GM12878 (cell line): ENCODE results near the gene ZDHHC14. TPM values are rescaled to one million over a fixed set of nuclear protein-coding genes. Genes with fewer than 3 reads are reported as not detected.

Source experiments
- ATAC-seq: fragments of 200-7000 bp; cut with Tn5 transposase; 3 replicates; pipeline ENCODE4 v1.9.1; 2020; ENCODE audit warnings: mild to moderate bottlenecking, moderate library complexity
- BruUV-seq: library from RNA; stranded (reverse); fragments of 400-500 nt; replicated peaks from 2 replicates; lab custom pipeline; 2021; lab: Mats Ljungman, UMichigan
- CTCF ChIA-PET: fragments of 300-600 bp; sonication (Branson Sonifier 250); formaldehyde crosslinking; extraction: SDS; loops from one replicate; lab custom pipeline; 2021; ENCODE audit warnings: inconsistent platforms; lab: Yijun Ruan, JAX
- POLR2A ChIA-PET: fragments of 350-600 bp; formaldehyde crosslinking; extraction: SDS; loops from one replicate; lab custom pipeline; 2021; ENCODE audit warnings: inconsistent platforms; lab: Charles Lee
- RAD21 ChIA-PET: fragments of 300-600 bp; sonication (Branson Sonifier 250); formaldehyde crosslinking; loops from one replicate; lab custom pipeline; 2023; ENCODE audit warnings: antibody characterized with exemption; ENCODE audit not compliant: unreplicated experiment; lab: Charles Lee
- SMC1A ChIA-PET: fragments of 300-600 bp; sonication (Branson Sonifier 250); formaldehyde crosslinking; loops from one replicate; lab custom pipeline; 2023; ENCODE audit not compliant: unreplicated experiment, uncharacterized antibody; lab: Charles Lee
- DNase-seq: peaks from one replicate; pipeline ENCODE4 v3.0.0-alpha.2; 2011; ENCODE audit warnings: low read depth, low spot score
- FAIRE-seq: peaks from 3 replicates; lab custom pipeline; 2011; peaks lifted over from hg19 to GRCh38; lab: Jason Lieb, UNC
- H2AFZ ChIP-seq: 2 replicates; pipeline ENCODE4 v1.6.0; 2011; ENCODE audit warnings: low read depth, low read length, control low read depth; ENCODE audit not compliant: control insufficient read depth
- H3K27ac ChIP-seq: 2 replicates; pipeline ENCODE4 v1.5.1; 2011; ENCODE audit warnings: control low read depth; ENCODE audit not compliant: control insufficient read depth, insufficient read depth
- H3K27me3 ChIP-seq, 2 experiments: replicated peaks in 1 of 2; 2 replicates each; pipeline versions ENCODE4 v1.6.0 to v1.6.1; 2011; ENCODE audit warnings: low read length in 1 of 2; ENCODE audit not compliant: control insufficient read depth in 2 of 2, insufficient read depth in 2 of 2
- H3K36me3 ChIP-seq, 2 experiments: 2 replicates each; pipeline ENCODE4 v1.5.1; 2011; ENCODE audit warnings: low read length in 1 of 2; ENCODE audit not compliant: control insufficient read depth in 2 of 2, insufficient read depth in 2 of 2
- H3K4me1 ChIP-seq: 2 replicates; pipeline ENCODE4 v1.6.1; 2011; ENCODE audit warnings: mild to moderate bottlenecking, low read length, moderate library complexity, mixed read lengths; ENCODE audit not compliant: control insufficient read depth, insufficient read depth
- H3K4me2 ChIP-seq: 2 replicates; pipeline ENCODE4 v1.6.0; 2011; ENCODE audit warnings: control low read depth; ENCODE audit not compliant: control insufficient read depth, insufficient read depth
- H3K4me3 ChIP-seq: fragments of 200-600 bp; sonication (generic); 2 replicates; pipeline ENCODE4 v1.5.1; 2016
- H3K79me2 ChIP-seq: 2 replicates; pipeline ENCODE4 v1.6.0; 2011; ENCODE audit warnings: low read length; ENCODE audit not compliant: control insufficient read depth, insufficient read depth
- H3K9ac ChIP-seq: 2 replicates; pipeline ENCODE4 v1.8.0; 2011; ENCODE audit warnings: low read length, control low read depth, mixed read lengths; ENCODE audit not compliant: control insufficient read depth, insufficient read depth
- H3K9me3 ChIP-seq: replicated peaks from 3 replicates; pipeline ENCODE4 v1.5.1; 2011; ENCODE audit warnings: mild to moderate bottlenecking, low read length; ENCODE audit not compliant: control insufficient read depth, insufficient read depth
- H4K20me1 ChIP-seq: 2 replicates; pipeline ENCODE4 v1.6.0; 2011; ENCODE audit not compliant: control insufficient read depth, insufficient read depth
- ATF2 ChIP-seq: IDR thresholded peaks from 2 replicates; pipeline ENCODE4 v1.6.1; 2012; ENCODE audit warnings: low read length, inconsistent platforms
- CREB1 ChIP-seq: IDR thresholded peaks from 2 replicates; pipeline ENCODE4 v1.6.1; 2012; ENCODE audit warnings: low read depth, mild to moderate bottlenecking, inconsistent platforms
- EGR1 ChIP-seq, 2 experiments: IDR thresholded peaks; 1 replicate in 1 of 2; 2 replicates in 1 of 2; pipeline ENCODE4 v1.6.1; 2011 to 2012; ENCODE audit warnings: low read depth in 2 of 2, low read length in 2 of 2, borderline replicate concordance in 1 of 2, mild to moderate bottlenecking in 1 of 2, moderate library complexity in 1 of 2
- ESRRA ChIP-seq: IDR thresholded peaks from 2 replicates; pipeline ENCODE4 v1.6.1; 2012; ENCODE audit warnings: mild to moderate bottlenecking, low read length, improper control_type of control experiment
- GABPA ChIP-seq: IDR thresholded peaks from 2 replicates; pipeline ENCODE4 v1.6.1; 2014; ENCODE audit warnings: antibody characterized with exemption, low read depth, mild to moderate bottlenecking, inconsistent platforms
- JUNB ChIP-seq: IDR thresholded peaks from 2 replicates; pipeline ENCODE4 v1.6.1; 2016; ENCODE audit warnings: antibody characterized with exemption, mild to moderate bottlenecking
- KAT2A ChIP-seq: conservative IDR thresholded peaks from 2 replicates; pipeline ENCODE4 v1.6.1; 2011; ENCODE audit warnings: low read depth, low read length; ENCODE audit not compliant: control insufficient read depth
- RFX5 ChIP-seq: IDR thresholded peaks from 2 replicates; pipeline ENCODE4 v1.6.1; 2011; ENCODE audit warnings: low read depth, low read length, improper control_type of control experiment
- STAT3 ChIP-seq: IDR thresholded peaks from 2 replicates; pipeline ENCODE4 v1.6.1; 2011; ENCODE audit warnings: low read depth, low read length, improper control_type of control experiment
- SUPT20H ChIP-seq: IDR thresholded peaks from 2 replicates; pipeline ENCODE4 v1.6.1; 2011; ENCODE audit warnings: low read depth, mild to moderate bottlenecking, low read length, moderate library complexity, borderline replicate concordance; ENCODE audit not compliant: control insufficient read depth
- ZNF274 ChIP-seq: IDR thresholded peaks from one replicate; pipeline ENCODE4 v1.8.0; 2011; ENCODE audit not compliant: insufficient read length, insufficient read depth
- ZNF622 ChIP-seq: fragments of 450-650 bp; IDR thresholded peaks from 2 replicates; pipeline ENCODE4 v1.6.1; 2017; ENCODE audit warnings: mild to moderate bottlenecking, inconsistent platforms
- WGBS: methylation state at CpG from one replicate; pipeline ENCODE4 v1.1.6; 2016; ENCODE audit warnings: low lambda C conversion rate; ENCODE audit not compliant: insufficient replicate concordance, insufficient coverage; ENCODE audit errors: missing lambda C conversion rate; 5-methylcytosine and 5-hydroxymethylcytosine counted together
- in situ Hi-C: fragments of 300-500 bp; cut with MboI; formaldehyde crosslinking; loops from 9 replicates; pipeline ENCODE4 v1.14.3; 2018; ENCODE audit warnings: mixed read lengths
- intact Hi-C: fragments of 100-400 bp; cut with micrococcal nuclease; formaldehyde crosslinking; loops from one replicate; pipeline ENCODE4 v1.14.2; 2022; ENCODE audit not compliant: unreplicated experiment
- polyA plus RNA-seq, 11 experiments: library from polyadenylated mRNA; depleted of rRNA in 4 of 11; unstranded in 6 of 11; stranded (reverse) in 5 of 11; fragments of >200 nt; fragmentation: Nextera tagmentation in 4 of 11; fragmentation: Illumina TruSeq in 1 of 11; extraction: Ambion mirVana in 4 of 11; extraction: Trizol in 1 of 11; gene quantifications; 1 replicate in 1 of 11; 2 replicates in 10 of 11; pipeline versions ENCODE4 v1.2.1 to v1.2.3, GENCODE V29; 2011 to 2016; ENCODE audit warnings: inconsistent platforms in 2 of 11, missing spikeins in 2 of 11, low read depth in 1 of 11
- total RNA-seq, 4 experiments: library from RNA; depleted of rRNA in 3 of 4; stranded (reverse); fragments of >200 nt in 3 of 4; fragmentation: Illumina TruSeq in 1 of 4; extraction: Trizol in 1 of 4; gene quantifications; 2 replicates each; pipeline versions ENCODE4 v1.2.1 to v1.2.3, GENCODE V29; 2013 to 2021
- TF ChIP-seq, protein P1 (sequence below): fragments of 450-650 bp; formaldehyde crosslinking; IDR thresholded peaks from 2 replicates; pipeline ENCODE4 v1.5.0; 2022; ENCODE audit warnings: mild to moderate bottlenecking, missing genetic modification characterization
- TF ChIP-seq, protein P2 (sequence below): IDR thresholded peaks from 2 replicates; pipeline ENCODE4 v1.6.1; 2011; ENCODE audit warnings: borderline replicate concordance, low read depth, mild to moderate bottlenecking, moderate library complexity, mixed read lengths, low read length; ENCODE audit not compliant: insufficient read depth; ENCODE audit errors: extremely low read length

Gene ZDHHC14
- total and polyA plus RNA-seq, 10 of the 15 experiments (the other 5 are each of a cell fraction or from before 2014, with no cell fraction given) = 0.15 to 16.0 (median 0.76) TPM; not detected in 1

DNA sequence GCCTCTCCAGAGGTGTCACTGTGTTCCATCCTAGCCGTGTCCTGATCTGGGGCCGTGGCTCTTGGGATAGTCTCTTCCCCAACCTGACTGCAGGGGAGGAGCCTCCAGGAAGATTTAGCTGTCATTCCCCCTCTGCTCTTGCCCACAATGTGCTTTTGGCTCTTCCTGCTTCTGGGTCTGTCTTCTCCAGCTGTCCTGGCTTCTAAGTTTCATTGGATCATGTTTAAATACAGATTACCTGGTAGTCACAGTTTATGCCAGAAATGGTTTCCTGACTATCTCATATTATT lies 139.1 kb downstream of the ZDHHC14 start:
- Histone ChIP-seq H2AFZ (no peak overlapping the region), H3K4me1 (no peaks in the 10 kb centered on the region), H3K9me3 (peaks cover 4% of the 10 kb centered on the region; the same call in 2 of the 3 replicates), H3K4me2 (no peak overlapping the region), H3K27me3 (0 out of 4 replicates have a peak, but pooled peaks cover 0 to 2% of the 10 kb centered on the region in 2 experiments), H3K79me2 (no peaks in the 10 kb centered on the region), H4K20me1 (no peaks in the 10 kb centered on the region), H3K27ac (no peak overlapping the region), H3K4me3 (no peak overlapping the region), H3K36me3 (no peaks in the 10 kb centered on the region; a peak in 1 of 4 replicates), H3K9ac (no peak overlapping the region)
- in situ Hi-C loops = no loop called here
- BruUV-seq = no TSS peak
- ATAC-seq (no peak), DNase-seq (no peak), FAIRE-seq (no peak)
- POLR2A ChIA-PET = interaction anchor here (1.9 kb wide), 1 partner anchor 14 kb away, joined by 6 read pairs; no protein-coding TSS in a partner anchor
- CTCF ChIA-PET = interaction anchor here (0.6 kb wide), 1 partner anchor 134 kb away, joined by 4 read pairs; no protein-coding TSS in a partner anchor
- TF ChIP-seq CREB1 (no peak), SUPT20H (no peak), ZNF622 (no peak), KAT2A (no peak), ZNF274 (no peak), STAT3 (no peak), EGR1 (IDR thresholded peaks at IDR 0.05; ENCODE audit: borderline replicate concordance in 1 of 2, low read depth in 2 of 2, low read length in 2 of 2) (no peak), ESRRA (no peak), RFX5 (no peak), ATF2 (no peak), JUNB (no peak), GABPA (no peak)
- TF ChIP-seq, protein P1, sequence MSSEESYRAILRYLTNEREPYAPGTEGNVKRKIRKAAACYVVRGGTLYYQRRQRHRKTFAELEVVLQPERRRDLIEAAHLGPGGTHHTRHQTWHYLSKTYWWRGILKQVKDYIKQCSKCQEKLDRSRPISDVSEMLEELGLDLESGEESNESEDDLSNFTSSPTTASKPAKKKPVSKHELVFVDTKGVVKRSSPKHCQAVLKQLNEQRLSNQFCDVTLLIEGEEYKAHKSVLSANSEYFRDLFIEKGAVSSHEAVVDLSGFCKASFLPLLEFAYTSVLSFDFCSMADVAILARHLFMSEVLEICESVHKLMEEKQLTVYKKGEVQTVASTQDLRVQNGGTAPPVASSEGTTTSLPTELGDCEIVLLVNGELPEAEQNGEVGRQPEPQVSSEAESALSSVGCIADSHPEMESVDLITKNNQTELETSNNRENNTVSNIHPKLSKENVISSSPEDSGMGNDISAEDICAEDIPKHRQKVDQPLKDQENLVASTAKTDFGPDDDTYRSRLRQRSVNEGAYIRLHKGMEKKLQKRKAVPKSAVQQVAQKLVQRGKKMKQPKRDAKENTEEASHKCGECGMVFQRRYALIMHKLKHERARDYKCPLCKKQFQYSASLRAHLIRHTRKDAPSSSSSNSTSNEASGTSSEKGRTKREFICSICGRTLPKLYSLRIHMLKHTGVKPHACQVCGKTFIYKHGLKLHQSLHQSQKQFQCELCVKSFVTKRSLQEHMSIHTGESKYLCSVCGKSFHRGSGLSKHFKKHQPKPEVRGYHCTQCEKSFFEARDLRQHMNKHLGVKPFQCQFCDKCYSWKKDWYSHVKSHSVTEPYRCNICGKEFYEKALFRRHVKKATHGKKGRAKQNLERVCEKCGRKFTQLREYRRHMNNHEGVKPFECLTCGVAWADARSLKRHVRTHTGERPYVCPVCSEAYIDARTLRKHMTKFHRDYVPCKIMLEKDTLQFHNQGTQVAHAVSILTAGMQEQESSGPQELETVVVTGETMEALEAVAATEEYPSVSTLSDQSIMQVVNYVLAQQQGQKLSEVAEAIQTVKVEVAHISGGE (CRISPR knock-in tag) = no peak
- TF ChIP-seq, protein P2, sequence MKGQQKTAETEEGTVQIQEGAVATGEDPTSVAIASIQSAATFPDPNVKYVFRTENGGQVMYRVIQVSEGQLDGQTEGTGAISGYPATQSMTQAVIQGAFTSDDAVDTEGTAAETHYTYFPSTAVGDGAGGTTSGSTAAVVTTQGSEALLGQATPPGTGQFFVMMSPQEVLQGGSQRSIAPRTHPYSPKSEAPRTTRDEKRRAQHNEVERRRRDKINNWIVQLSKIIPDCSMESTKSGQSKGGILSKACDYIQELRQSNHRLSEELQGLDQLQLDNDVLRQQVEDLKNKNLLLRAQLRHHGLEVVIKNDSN = no peak
- intact Hi-C loops = no loop called here
- 94% methylated on average over 2 of the region's 2 CpGs for WGBS
- SMC1A ChIA-PET = interaction anchor here (2.0 kb wide), 1 partner anchor 15 kb away, joined by 7 read pairs; no protein-coding TSS in a partner anchor
- RAD21 ChIA-PET = interaction anchor here (1.4 kb wide), 1 partner anchor 57 kb away, joined by 5 read pairs; no protein-coding TSS in a partner anchor
